Measurements from ENCODE around the gene GIMAP8.

GIMAP8 gene

GRCh38 chr7:150411606-150412005 lies 38.8 kb upstream of the GIMAP8 start:
- no peak for DNase-seq (ENCODE audit: low read depth)

- DNase-seq (ENCODE audit: low read depth): no peak
Observed at GRCh38 chr7:150412016-150412415, 38.4 kb upstream of the GIMAP8 start.

GRCh38 chr7:150412518-150413488 lies 37.6 kb upstream of the GIMAP8 start:
- DNase-seq (ENCODE audit: low read depth): no peak

GRCh38 chr7:150413640-150414081 lies 36.8 kb upstream of the GIMAP8 start:
- no peak for DNase-seq (ENCODE audit: low read depth)

- no peak for DNase-seq (ENCODE audit: low read depth)
Observed at GRCh38 chr7:150415161-150416153, 35.0 kb upstream of the GIMAP8 start.

- no peak for DNase-seq (ENCODE audit: low read depth)
Observed at GRCh38 chr7:150417239-150417638, 33.2 kb upstream of the GIMAP8 start.

GRCh38 chr7:150417863-150418262 lies 32.6 kb upstream of the GIMAP8 start:
- DNase-seq (ENCODE audit: low read depth): no peak

- DNase-seq (ENCODE audit: low read depth): no peak
Observed at GRCh38 chr7:150420242-150420641, 30.2 kb upstream of the GIMAP8 start.

GRCh38 chr7:150420987-150421674 lies 29.3 kb upstream of the GIMAP8 start:
- no peak for DNase-seq (ENCODE audit: low read depth)

- DNase-seq (ENCODE audit: low read depth): no peak
Observed at GRCh38 chr7:150421831-150422230, 28.6 kb upstream of the GIMAP8 start.

- DNase-seq (ENCODE audit: low read depth): no peak
Observed at GRCh38 chr7:150425670-150426069, 24.8 kb upstream of the GIMAP8 start.

GRCh38 chr7:150428671-150429451 lies 21.6 kb upstream of the GIMAP8 start:
- no peak for DNase-seq (ENCODE audit: low read depth)

GRCh38 chr7:150429699-150430098 lies 20.7 kb upstream of the GIMAP8 start:
- no peak for DNase-seq (ENCODE audit: low read depth)

GRCh38 chr7:150430465-150431085 lies 19.9 kb upstream of the GIMAP8 start:
- DNase-seq (ENCODE audit: low read depth): no peak

GRCh38 chr7:150431839-150432658 lies 18.4 kb upstream of the GIMAP8 start:
- DNase-seq (ENCODE audit: low read depth): no peak

- DNase-seq (ENCODE audit: low read depth): no peak
Observed at GRCh38 chr7:150432915-150433892, 17.2 kb upstream of the GIMAP8 start.

- DNase-seq (ENCODE audit: low read depth): no peak
Observed at GRCh38 chr7:150434240-150434639, 16.2 kb upstream of the GIMAP8 start.

- DNase-seq (ENCODE audit: low read depth): no peak
Observed at GRCh38 chr7:150435047-150435389, 15.4 kb upstream of the GIMAP8 start.
